ENCODE results near the gene SORCS1.

SORCS1 gene

DNA sequence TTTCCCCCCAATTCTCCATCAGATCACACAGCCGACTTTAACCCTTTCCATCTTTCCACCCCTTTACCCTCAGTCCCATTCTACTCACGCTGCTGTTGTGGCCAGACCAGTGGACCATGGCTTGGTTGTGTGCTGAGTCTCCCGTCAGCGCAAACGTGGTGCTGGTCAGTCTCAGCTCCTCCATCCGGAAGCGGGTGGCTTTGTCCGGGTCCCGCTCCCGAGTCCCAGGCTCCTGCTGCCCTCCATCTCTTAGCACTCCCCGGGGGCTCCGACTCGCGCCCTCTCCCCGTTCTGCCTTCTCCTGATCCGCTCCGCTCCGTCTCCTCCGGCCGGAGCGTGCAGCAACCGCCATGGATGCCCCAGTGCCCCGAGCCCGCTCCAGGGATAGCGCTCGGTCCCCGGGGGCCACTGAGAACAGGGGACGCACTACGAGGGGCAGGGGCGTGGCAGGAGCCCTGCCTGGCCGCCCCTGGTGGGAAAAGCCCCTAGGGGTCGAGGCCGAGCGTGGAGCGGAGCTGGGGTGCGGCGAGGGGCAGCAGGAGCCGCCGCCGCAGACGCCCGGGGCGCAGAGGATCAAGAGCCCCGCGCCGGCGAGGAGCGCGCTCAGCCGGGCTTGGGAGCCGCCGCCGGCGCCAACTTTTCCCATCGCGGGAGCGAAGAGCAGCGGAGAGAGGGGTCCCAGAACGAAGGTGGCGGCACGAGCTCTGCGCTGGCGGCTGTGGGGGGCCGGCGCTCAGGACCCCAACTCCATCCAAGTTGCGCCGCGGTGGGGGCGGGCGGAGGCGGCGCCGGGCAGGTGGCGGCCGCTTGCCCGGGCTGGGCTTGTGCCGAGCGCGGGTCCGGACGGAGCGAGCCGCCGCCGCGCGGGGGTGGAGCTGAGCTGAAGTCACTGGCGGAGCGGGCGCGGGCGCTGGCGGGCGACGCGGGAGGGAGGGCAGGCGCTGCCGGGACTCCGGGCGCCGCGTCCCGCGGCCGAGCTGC, at the start of gene SORCS1:
Gene SORCS1, minus strand, starts transcription at position 826 of the 981 bp plus-strand sequence.
- DNase-seq: no peak

DNA sequence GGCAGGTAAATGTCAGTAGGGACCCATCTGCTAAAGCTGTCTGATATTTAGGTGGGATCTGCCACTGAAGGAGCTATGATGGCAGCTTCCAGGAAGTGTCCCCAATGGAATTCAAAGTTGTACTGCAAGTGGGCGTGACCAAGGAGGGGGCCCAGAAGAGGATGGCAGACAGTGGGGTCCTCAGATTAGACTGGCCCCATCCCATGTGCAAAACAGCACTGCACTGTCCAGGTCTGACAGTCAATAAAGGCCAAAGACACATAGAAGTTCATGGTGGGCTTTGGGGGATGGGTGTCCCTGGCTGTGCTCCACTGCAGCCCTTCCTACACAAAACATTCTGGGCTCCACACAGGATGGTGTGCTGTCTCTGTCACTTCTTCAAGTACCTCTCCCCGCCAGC, 49.8 kb upstream of the SORCS1 start:
- DNase-seq: no peak

GRCh38 chr10:107213861-107214260, 49.4 kb upstream of the SORCS1 start:
- DNase-seq: no peak

DNA sequence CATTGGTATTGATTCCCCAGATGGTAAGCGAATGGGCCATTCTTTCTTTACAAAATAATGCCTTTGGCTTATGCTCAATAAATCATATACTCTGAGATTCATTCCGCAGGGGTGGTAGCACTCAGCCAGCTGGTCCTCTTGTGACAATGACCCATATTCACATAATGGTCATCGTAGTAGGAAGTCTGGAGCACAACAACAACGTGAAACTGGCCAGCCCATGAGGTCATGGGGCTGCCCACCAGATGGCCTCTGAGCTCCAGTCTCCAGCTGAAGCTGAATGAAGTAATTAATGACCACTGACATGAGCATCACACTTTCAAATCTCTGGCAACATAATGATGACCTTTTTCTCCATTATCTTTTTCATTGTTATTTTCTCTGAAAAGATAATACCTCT, 42.3 kb upstream of the SORCS1 start:
- DNase-seq: no peak

DNA sequence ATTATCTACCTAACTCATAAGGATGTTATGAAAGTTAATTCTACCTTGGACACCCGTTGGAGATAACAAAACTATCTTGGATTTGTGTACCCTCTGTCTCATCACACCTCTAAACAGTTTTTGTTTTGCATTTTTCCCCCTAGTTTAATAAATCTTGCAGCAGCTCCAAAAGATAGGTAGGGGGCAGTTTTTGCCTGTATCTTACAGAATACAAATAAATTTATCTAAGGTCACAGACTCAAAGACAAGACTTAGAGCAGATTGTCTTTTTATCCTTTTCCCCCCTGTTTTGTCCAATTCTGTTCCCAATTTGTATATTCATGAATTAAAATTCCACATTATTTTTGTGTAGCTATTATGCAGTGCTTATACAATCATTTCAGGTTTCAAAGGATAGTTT, 5.0 kb upstream of the SORCS1 start:
- DNase-seq: no peak

- DNase-seq: no peak
Measured at GRCh38 chr10:107168738-107169137, 4.2 kb upstream of the SORCS1 start.

DNA sequence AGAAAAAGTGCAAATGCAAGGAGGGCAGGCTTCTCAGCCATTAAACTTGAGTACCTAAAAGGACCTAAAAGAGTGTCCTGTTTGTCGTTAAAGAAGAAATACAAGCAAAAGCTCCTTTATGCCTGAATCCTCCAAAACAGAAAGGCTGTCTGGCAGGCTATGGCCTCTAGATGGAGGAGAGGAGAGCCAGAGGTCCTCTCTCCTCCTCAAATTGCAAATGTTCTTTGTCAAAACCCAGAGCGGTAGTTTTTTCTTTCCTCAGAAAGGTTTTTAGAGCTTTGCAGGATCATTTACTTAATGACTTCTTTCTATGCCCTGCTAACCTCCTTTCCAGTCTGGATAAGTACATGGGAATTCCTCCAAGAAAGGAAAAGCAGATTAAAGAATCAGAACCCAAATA, 1.9 kb upstream of the SORCS1 start:
- no peak for DNase-seq

DNA sequence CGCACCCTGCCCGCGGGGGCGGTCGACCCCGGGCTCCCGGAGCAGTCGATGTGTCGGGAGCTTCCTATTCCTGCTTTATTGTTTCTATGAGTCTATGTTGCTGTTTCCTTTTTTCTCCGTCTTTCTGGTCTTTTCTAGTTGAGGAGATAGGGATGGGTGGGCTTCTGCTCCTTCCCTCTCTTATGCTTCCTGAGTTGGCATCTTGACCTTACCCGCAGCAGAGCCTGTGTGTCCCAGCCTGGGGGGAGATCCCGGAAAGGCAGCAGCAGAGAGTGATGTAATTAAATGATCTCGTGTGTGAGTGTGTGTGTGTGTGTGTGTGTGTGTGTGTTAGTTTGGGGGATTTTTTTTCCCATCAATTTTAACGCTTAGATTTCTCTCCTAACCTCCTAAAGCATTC, 486 bp upstream of the SORCS1 start:
- no peak for DNase-seq

DNA sequence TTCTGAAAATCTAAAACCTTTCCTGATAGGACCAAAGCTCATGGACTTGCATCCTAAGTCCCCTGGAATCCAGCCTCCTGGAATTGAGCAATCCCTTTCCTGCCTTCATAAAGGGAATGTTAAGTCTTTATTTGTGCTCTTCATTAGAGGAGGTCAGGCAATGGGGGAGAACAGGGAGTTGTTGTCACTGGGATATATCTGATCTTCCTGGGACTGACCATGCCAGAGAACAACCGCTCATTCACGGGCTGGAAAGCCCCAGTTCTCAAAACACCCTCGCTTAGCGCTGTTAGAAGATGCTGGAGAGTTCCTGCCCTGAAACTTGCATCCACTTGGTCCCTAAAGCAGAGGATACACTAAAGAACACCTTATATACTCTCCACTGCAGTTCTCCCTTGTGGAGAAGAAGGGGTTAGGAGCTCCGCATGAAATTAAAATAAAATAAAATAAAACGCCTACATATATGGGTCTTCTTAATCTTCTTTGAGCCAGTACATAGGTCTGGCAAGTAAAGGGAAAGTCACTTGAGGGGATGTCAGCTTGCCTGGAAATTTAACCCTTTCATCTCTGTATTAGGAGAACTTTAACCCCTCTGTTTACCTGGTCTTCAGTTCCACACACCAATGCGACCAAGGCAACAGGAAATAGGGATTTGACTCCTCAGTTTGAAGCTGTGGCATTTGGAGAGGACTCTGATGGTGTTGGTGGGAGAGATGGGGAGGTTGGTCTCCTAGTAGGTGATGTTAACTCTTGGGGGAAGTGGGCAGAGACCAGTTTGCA, 1.2 kb downstream of the SORCS1 start:
- DNase-seq: no peak

GRCh38 chr10:107160866-107161265, 3.6 kb downstream of the SORCS1 start:
- no peak for DNase-seq

DNA sequence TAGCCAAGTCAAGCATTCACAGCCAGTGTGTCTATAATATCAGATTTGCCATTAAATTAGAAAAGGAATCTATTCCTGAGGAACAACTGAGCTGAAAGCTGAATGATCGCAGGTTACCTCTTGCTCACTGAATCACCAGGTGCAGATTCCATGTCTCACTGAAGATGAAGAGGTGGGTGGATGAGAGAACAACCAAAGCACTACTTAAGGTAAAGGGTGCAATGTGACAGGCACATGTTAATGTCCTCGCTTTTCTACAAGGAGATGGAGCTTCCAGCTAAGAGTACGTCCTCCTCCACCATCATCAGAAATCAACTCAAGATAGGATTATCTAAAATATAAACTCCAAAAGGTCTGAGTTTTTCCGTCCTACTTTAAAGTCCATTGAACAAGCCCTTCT, 4.6 kb downstream of the SORCS1 start:
- DNase-seq: no peak

- no peak for DNase-seq
Measured at GRCh38 chr10:107157071-107157470, 7.4 kb downstream of the SORCS1 start.

GRCh38 chr10:107152087-107152486, 12.4 kb downstream of the SORCS1 start:
- DNase-seq: no peak

DNA sequence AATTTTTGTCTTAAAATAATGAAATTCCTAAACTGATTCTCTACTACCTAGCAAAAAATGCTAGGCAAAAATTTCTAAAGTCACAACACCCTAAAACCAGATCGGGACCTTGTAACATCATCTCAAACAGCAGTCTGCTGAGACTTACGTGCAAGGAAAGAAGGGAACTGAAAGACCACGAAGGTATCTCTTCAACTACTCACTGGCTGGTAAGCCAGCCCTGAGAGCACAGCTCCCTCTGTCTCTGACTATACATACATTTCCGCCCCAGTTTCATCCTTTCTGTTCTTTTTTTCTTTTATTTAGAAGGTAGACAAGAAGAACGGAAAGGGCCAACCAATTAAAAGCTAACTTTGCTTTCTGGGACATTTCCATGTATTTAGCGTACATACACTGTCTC, 15.6 kb downstream of the SORCS1 start:
- DNase-seq: no peak

DNA sequence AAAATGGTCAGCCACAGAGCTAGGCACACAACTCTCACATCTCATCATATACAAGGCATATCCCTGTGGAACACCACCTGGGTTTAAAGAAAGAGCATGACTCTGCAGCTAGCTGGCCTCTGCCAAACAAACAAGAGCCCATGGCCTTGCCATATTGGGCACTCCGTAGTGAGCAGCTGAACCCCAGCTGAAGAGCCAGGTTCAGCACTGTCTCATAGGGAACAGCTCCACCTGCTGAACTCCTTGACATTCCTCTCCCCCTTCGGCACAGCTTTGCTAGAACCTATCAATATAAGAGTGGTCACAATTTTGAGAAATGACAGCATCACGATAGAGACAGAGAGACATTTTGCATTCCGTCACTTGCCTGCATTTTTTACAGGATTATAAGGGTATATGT, 20.0 kb downstream of the SORCS1 start:
- DNase-seq: no peak

DNA sequence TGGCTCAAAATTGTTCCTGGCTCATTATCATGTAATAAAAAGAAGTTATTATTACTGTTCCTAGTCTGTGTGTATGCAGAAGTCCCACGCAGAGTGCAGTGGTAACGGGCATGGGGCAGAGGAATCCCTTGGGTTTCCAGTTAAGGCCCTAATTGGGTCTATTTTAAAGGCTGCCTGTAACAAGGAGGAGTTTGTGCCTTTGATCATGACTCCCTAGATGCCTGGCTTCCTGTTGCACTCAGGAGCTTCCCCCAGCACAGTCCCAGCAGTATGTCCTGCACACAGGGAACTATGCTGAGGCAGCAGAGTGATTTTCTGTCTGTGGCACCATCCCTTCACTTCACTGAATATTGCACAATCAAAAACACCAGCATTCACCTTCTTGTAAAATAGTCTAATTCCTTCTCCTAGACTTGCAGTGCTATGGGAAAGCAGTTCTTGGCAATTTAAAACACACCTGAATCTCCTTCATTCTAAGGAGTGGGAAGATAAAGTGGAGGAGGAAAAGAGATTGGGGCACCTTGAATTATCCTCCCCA, 22.9 kb downstream of the SORCS1 start:
- DNase-seq: no peak

GRCh38 chr10:107139237-107139636, 25.3 kb downstream of the SORCS1 start:
- DNase-seq: no peak

DNA sequence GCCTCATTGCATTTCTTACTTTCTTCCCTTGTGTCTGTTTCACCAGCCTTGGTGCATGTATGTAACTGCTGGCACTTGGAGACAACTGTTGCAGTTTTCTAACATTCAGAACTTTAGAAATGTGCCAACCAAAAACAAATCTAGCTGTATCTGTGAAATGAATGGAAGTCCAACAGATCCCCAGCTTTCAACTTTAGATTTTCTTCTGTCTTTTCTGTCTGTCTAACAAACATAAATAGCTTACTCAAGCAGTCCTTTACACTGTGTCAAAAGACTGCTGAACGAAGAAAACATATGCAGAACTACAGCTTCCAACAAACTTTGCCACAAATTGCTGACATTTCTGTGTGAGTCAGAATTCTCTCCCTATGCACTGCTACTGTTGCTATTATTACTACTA, 30.9 kb downstream of the SORCS1 start:
- DNase-seq: no peak

DNA sequence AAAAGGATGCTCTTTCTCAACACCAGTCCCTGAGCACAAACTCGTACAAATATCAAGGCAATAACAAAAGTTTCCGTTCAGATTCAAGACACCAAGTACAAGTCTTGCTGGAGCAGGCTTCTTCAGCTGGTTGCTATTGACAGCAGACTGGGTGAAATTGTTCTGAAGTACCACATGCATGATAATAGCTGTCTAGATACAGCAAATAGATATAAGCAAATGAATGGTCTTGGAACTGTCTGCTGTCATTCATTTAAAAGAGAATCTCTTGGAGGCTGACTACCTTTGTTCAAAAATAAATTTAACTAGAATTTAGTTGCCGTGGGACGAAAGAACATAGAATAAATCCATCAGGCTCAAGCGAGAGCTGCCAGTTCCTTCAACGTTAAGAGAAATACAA, 35.5 kb downstream of the SORCS1 start:
- DNase-seq: no peak

DNA sequence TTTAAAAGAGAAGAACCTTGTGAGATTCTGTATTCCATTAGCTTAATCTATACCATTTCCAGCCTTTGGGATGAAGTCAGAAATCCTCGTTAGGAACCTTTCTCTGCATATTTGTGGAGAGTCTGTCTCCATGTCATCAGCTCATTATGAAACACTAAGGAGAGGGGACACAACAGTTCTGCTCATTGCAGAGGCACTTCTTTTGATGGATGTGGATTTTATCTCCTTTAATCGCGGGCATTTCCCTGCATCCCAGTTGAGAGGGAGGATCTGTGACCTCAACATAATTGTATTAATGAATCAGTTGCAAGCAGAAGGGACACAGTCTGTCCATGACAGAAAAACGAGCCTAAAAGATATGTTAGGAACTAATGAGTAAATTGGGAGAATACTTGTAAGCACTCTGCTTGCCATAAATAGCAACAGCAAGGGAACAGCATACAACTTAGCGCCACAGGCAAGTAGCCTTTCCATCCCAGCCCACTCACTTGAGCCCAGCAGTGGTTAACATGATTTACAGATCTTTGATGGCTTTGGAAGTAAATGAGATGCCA, 37.9 kb downstream of the SORCS1 start:
- DNase-seq: no peak

DNA sequence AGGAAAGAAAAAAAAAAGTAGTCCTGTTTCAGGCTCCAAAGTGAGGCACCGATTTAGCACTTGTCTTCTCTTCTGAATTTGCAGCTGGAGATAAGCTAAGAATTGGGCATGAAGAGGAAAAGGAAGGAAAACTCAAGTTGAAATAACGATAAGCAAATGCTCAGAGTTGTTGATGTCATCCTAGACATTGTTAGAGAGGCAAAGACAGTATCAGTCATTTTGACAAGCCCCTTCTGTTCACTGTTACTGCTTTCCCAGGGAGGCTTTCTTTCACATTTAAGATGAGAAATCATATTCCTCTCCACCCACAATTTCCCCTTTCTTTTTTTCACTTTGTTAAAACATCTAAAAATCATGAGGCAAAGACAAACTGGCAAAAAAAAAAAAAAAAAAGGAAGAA, 41.8 kb downstream of the SORCS1 start:
- DNase-seq: no peak

DNA sequence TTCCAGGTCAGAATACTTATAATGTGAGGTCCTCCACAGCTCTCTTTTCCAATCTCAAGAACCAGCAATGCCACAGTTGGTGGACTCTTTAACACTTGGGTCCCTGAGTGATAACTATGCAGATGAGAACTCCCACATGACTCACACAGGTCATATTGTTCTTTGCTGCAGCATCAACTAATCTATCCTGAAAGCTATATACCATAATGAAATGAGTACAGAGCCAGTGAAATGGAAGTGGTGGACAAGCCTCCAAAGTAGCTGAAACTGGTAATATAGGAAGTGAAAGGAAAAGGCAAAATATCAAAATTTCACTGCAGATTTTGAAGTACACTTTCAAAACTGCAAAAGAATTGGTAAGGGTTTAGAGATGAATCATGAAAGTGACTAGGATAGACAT, 45.6 kb downstream of the SORCS1 start:
- no peak for DNase-seq

DNA sequence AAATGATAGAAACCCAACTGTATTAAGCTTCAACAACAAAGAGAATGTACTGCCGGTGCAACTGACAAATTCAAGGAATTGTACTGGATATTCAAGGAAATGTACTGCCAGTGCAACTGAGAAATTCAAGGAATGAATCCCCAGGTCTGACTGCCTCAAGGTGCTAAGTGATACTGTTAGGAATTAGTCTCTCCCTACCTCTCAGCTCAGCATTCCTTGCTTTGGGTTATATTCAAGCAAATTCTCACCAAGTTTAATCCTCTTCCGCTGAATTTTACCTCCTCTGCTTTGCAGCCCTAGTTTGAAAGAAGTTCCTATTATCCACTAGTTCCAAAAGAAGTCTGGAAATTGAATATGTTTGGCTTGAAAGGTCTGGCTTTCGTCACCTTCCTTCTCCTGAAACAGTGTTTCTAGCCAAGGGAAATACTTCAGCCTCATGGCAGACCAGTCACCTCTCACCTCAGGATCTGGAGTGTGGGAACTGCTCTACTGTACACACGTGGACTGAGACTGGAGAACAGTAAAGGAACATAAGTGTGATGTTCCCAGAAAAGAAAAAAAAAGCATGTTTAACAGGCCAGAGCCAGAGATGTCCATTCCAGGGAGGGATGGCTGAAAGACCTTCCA, 60.4 kb downstream of the SORCS1 start:
- DNase-seq: no peak

Measured in DMS79 (cell line).